ENCODE measurements around the gene HEPH.

The HEPH gene

DNA sequence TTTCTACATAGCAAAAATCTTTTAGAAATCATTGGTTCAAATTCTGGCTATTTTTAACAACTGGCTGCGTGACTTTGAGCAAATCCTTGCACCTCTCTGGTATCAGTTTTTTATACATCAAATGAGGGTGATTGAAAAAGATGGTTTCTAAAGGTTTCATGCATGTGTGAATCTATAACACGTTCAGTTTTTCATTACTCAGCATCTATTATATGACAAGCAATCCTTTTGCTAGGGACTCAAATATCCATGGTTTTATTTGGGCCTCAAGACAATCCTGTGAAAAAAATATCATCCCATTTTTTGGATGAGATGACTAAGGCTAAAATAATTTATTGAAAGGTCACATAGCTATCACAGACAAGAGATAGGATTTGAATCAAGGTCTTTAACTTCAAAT is 884 bp downstream of the HEPH start:
- TF ChIP-seq, protein P1, sequence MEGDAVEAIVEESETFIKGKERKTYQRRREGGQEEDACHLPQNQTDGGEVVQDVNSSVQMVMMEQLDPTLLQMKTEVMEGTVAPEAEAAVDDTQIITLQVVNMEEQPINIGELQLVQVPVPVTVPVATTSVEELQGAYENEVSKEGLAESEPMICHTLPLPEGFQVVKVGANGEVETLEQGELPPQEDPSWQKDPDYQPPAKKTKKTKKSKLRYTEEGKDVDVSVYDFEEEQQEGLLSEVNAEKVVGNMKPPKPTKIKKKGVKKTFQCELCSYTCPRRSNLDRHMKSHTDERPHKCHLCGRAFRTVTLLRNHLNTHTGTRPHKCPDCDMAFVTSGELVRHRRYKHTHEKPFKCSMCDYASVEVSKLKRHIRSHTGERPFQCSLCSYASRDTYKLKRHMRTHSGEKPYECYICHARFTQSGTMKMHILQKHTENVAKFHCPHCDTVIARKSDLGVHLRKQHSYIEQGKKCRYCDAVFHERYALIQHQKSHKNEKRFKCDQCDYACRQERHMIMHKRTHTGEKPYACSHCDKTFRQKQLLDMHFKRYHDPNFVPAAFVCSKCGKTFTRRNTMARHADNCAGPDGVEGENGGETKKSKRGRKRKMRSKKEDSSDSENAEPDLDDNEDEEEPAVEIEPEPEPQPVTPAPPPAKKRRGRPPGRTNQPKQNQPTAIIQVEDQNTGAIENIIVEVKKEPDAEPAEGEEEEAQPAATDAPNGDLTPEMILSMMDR (IDR thresholded peaks at IDR 0.05; ENCODE audit: control extremely low read depth, extremely low read depth, low read depth, missing control alignments), result no peak
- POLR2A ChIA-PET, result no interaction called here

DNA sequence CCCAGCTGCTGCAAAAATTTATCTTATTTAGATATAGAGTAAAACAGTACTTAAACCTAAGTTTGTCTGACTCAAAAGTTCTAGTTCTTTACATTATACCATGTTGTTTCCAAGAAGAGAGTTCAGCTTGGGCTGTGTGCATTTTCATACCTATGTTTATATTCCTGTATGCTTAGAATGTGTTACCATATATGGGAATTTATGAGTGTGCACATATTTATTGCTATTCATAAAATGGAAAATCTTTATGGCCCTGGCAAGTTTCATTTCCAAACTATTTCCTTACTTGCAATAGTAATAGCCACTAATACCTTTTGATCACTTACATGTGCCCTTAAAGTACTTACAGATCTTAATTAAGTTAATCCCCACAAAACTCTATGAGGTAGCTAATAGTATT is 2.6 kb downstream of the HEPH start:
- CTCF ChIA-PET, result no interaction called here
- POLR2A ChIA-PET, result no interaction called here
- TF ChIP-seq, protein P1 (IDR thresholded peaks at IDR 0.05; ENCODE audit: control extremely low read depth, extremely low read depth, low read depth, missing control alignments), result no peak
- no peak for DNase-seq (ENCODE audit: extremely low spot score)

More for the DNA sequence above, 884 bp downstream of the HEPH start:
- DNase-seq (ENCODE audit: extremely low spot score), result no peak
- CTCF ChIA-PET, result interaction anchor here (0.9 to 1.7 kb wide), 2 partner anchors 15 to 118 kb away, joined by 4 to 5 read pairs; no protein-coding TSS in a partner anchor

DNA sequence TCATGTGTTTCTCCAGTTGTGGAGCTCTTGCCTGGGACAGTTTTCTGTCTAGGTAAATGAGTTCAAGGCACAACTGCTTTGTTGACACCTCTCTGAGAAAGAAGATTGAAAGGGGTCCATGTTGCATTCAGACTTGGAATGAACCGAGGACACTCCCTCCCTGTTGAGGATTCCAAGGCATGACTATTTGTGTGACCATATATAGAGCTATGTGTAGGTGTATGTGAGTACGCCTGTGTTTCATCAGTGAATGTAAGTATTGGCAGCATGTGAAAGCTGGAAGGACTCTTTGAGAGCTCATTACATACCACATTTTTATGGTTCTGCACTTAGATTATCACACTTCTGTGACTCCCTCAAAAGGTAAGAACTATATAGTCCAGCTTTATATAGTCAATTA is 3.4 kb downstream of the HEPH start:
- ChIA-PET CTCF (no interaction called here), POLR2A (no interaction called here)
- no peak for DNase-seq (ENCODE audit: extremely low spot score)
- TF ChIP-seq, protein P1 (IDR thresholded peaks at IDR 0.05; ENCODE audit: control extremely low read depth, extremely low read depth, low read depth, missing control alignments), result no peak

DNA sequence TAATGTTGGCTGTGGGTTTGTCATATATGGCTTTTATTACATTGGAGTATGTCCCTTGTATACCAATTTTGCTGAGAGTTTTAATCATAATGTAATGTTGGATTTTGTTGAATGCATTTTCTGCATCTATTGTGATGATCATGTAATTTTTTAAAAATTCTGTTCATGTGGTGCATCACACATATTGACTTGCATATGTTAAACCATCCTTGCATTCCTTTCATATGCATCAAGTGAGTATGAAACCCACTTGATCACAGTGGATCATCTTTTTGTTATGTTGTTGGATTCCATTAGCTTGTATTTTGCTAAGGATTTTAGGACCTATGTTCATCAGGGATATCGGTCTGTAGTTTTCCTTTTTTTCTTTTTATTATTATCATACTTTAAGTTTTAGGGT is 12.1 kb downstream of the HEPH start:
- TF ChIP-seq, protein P1 (IDR thresholded peaks at IDR 0.05; ENCODE audit: control extremely low read depth, extremely low read depth, low read depth, missing control alignments), result no peak
- POLR2A ChIA-PET, result no interaction called here
- no peak for DNase-seq (ENCODE audit: extremely low spot score)
- CTCF ChIA-PET, result no interaction called here

DNA sequence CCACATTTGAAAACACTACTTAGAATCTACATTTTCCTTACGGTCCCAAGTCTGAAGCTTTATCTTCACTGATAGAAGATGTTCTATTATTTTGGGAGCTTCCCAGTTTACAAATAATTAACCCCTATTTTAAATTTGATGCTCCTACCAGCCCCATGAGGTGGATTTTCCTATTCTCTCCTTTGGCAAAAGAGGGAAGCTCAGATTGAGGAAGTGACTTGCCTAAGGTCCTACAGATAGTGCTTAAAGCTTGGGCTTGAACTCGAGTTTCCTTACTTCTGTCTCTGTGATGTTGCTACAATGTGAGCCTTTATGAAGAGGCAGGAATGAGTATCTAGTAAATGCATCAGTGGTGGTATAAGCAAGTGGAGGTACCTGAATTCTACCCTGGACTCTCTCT is 27.5 kb downstream of the HEPH start:
- POLR2A ChIA-PET, result no interaction called here
- no peak for DNase-seq (ENCODE audit: extremely low spot score)
- CTCF ChIA-PET, result no interaction called here
- TF ChIP-seq, protein P1 (IDR thresholded peaks at IDR 0.05; ENCODE audit: control extremely low read depth, extremely low read depth, low read depth, missing control alignments), result no peak

DNA sequence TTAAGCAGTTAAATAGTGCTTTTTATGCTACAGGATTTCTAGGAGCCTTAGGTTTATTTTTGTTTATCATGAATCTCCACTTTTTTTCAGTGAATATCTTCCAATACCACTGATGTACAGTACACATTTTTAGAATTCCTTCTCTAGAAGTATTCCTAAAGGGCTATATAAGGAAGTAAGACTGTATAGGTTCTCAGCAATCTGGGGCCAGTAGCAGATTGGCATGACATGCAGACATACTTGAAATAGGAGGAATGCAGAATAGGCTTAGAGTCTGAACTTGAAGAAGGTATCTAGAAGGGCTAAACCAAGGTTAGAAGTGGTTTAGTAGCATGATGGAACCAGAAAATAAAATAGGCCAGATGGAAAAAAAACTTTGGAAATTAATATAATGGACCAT is 29.8 kb downstream of the HEPH start:
- POLR2A ChIA-PET, result no interaction called here
- no peak for DNase-seq (ENCODE audit: extremely low spot score)
- CTCF ChIA-PET, result no interaction called here
- TF ChIP-seq, protein P1 (IDR thresholded peaks at IDR 0.05; ENCODE audit: control extremely low read depth, extremely low read depth, low read depth, missing control alignments), result no peak
